COLO829 (cell line): ENCODE data around the gene GFPT1.

Source experiments
- DNase-seq: peaks from one replicate; pipeline ENCODE4 v3.0.0; 2012; ENCODE audit warnings: low spot score

The GFPT1 gene

GRCh38 chr2:69316550-69316949 is 70.5 kb downstream of the GFPT1 start:
- no peak for DNase-seq

- no peak for DNase-seq
Measured at GRCh38 chr2:69315160-69315761, 71.8 kb downstream of the GFPT1 start.

- no peak for DNase-seq
Measured at GRCh38 chr2:69311024-69311416, 76.0 kb downstream of the GFPT1 start.

GRCh38 chr2:69310111-69311023 is 76.7 kb downstream of the GFPT1 start:
- DNase-seq: no peak

GRCh38 chr2:69309351-69310110 is 77.5 kb downstream of the GFPT1 start:
- peak; percentile 44 for DNase-seq

- no peak for DNase-seq
Measured at GRCh38 chr2:69308338-69308737, 78.7 kb downstream of the GFPT1 start.

- DNase-seq: no peak
Measured at GRCh38 chr2:69307579-69308064, 79.4 kb downstream of the GFPT1 start.

GRCh38 chr2:69306822-69307578 is 80.0 kb downstream of the GFPT1 start:
- peak; percentile 67 for DNase-seq

- no peak for DNase-seq
Measured at GRCh38 chr2:69306393-69306821, 80.6 kb downstream of the GFPT1 start.

GRCh38 chr2:69305712-69306392 is 81.2 kb downstream of the GFPT1 start:
- DNase-seq: no peak

- DNase-seq: no peak
Measured at GRCh38 chr2:69305166-69305565, 81.9 kb downstream of the GFPT1 start.

GRCh38 chr2:69304656-69305055 is 82.4 kb downstream of the GFPT1 start:
- no peak for DNase-seq

GRCh38 chr2:69300650-69301049 is 86.4 kb downstream of the GFPT1 start:
- DNase-seq: no peak

- no peak for DNase-seq
Measured at GRCh38 chr2:69299772-69300516, 87.1 kb downstream of the GFPT1 start.

- no peak for DNase-seq
Measured at GRCh38 chr2:69298862-69299261, 88.2 kb downstream of the GFPT1 start.

GRCh38 chr2:69298261-69298660 is 88.8 kb downstream of the GFPT1 start:
- no peak for DNase-seq

- DNase-seq: no peak
Measured at GRCh38 chr2:69297216-69297615, 89.8 kb downstream of the GFPT1 start.

GRCh38 chr2:69296421-69296820 is 90.6 kb downstream of the GFPT1 start:
- DNase-seq: no peak

GRCh38 chr2:69292256-69292655 is 94.8 kb downstream of the GFPT1 start:
- no peak for DNase-seq

GRCh38 chr2:69291721-69292120 is 95.3 kb downstream of the GFPT1 start:
- DNase-seq: no peak
